ENCODE results near the gene COL9A2.

DNA sequence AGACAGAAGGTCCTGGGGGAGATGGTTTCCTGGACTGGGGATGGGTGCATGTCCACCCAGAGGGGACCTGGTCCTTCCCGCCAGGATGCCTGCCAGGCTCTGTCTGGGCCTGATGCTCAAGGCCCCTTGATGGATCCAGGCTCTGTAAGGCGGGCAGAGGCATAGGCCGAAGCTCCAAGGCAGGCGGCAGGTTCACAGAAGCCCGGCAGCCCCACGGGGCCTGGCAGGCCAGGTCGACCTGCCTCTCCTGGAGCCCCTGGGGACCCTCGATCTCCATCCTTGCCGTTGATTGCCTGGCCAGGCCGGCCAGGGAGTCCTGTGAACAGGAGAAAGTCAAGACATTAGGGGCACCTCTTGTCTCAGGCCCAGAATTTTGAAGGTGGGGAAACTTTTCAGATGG lies 16.0 kb downstream of the COL9A2 start:
- no peak for TF ChIP-seq POLR2AphosphoS5 (IDR thresholded peaks at IDR 0.05; ENCODE audit: low read depth, low read length)
- TF ChIP-seq POLR2A (IDR thresholded peaks at IDR 0.05; ENCODE audit: low read depth, low read length) = no peak
- TF ChIP-seq TAF1 (IDR thresholded peaks at IDR 0.05; ENCODE audit: low read depth, low read length) = no peak
- no peak for TF ChIP-seq PAX5 (IDR thresholded peaks at IDR 0.05; ENCODE audit: insufficient read depth, low read length, severe bottlenecking)

Data from GM12891 (cell line).